ENCODE data around the gene BTAF1. TPM values are rescaled to one million over a fixed set of nuclear protein-coding genes. Genes with fewer than 3 reads are reported as not detected.

The BTAF1 gene
- total RNA-seq, 1 donor from 2014 or later: 31.0 TPM

DNA sequence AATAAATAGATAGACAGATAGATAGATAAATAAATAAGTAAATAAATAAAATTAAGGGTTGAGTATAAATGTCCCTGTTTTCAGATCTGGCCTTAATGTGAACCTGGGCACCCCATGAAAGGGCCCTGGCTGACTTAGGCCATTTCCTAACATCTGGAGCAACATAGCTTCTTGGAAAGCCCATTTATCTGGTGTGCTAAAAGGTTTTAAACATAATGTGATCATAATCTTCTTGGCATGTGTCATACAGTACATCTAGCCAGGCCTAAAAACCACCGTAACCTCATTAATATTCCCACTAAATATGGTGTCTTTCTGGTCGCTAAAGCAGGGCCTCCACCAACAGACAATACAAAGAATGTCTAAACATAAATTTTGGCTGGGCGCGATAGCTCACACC is 142.8 kb downstream of the BTAF1 start:
- no peaks in the 10 kb centered on the region for H3K4me1 ChIP-seq
- H3K27ac ChIP-seq: no peak overlapping the region
- intact Hi-C loops (cut with DNase I): no loop called here
- no peaks in the 10 kb centered on the region for H3K27me3 ChIP-seq (ENCODE audit: low read depth)
- no peak overlapping the region for H3K4me3 ChIP-seq
- no peak for ATAC-seq
- H3K36me3 ChIP-seq: no peaks in the 10 kb centered on the region
- no peak for DNase-seq
- TF ChIP-seq, protein P1, sequence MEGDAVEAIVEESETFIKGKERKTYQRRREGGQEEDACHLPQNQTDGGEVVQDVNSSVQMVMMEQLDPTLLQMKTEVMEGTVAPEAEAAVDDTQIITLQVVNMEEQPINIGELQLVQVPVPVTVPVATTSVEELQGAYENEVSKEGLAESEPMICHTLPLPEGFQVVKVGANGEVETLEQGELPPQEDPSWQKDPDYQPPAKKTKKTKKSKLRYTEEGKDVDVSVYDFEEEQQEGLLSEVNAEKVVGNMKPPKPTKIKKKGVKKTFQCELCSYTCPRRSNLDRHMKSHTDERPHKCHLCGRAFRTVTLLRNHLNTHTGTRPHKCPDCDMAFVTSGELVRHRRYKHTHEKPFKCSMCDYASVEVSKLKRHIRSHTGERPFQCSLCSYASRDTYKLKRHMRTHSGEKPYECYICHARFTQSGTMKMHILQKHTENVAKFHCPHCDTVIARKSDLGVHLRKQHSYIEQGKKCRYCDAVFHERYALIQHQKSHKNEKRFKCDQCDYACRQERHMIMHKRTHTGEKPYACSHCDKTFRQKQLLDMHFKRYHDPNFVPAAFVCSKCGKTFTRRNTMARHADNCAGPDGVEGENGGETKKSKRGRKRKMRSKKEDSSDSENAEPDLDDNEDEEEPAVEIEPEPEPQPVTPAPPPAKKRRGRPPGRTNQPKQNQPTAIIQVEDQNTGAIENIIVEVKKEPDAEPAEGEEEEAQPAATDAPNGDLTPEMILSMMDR (IDR thresholded peaks at IDR 0.05): no peak
- H3K9me3 ChIP-seq: no peaks in the 10 kb centered on the region

DNA sequence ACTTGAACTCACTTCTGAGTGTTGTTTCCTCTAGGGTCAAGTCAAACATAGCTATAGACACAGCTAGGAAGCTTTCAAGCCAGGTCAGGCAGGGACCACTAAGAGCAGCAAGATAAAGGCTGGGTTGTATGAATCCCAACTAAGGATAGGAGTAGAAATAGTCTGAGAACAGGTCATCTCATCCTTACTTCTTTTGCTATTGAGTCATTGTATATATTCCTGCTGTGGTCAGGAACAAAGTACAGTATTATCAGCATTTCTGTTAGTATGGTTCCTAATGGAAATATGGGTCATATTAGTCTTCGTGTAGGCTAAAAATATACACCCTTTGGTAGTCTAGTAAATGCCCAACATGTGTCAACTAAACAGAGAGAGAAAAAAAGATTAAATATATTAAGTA is 145.3 kb downstream of the BTAF1 start:
- Histone ChIP-seq H3K4me3 (no peak overlapping the region), H3K27me3 (ENCODE audit: low read depth) (no peaks in the 10 kb centered on the region), H3K9me3 (no peaks in the 10 kb centered on the region), H3K27ac (no peak overlapping the region), H3K36me3 (peaks cover 7% of the 10 kb centered on the region), H3K4me1 (no peaks in the 10 kb centered on the region)
- ATAC-seq: no peak
- TF ChIP-seq, protein P1 (IDR thresholded peaks at IDR 0.05): no peak
- DNase-seq: no peak
- intact Hi-C loops (cut with DNase I): no loop called here

DNA sequence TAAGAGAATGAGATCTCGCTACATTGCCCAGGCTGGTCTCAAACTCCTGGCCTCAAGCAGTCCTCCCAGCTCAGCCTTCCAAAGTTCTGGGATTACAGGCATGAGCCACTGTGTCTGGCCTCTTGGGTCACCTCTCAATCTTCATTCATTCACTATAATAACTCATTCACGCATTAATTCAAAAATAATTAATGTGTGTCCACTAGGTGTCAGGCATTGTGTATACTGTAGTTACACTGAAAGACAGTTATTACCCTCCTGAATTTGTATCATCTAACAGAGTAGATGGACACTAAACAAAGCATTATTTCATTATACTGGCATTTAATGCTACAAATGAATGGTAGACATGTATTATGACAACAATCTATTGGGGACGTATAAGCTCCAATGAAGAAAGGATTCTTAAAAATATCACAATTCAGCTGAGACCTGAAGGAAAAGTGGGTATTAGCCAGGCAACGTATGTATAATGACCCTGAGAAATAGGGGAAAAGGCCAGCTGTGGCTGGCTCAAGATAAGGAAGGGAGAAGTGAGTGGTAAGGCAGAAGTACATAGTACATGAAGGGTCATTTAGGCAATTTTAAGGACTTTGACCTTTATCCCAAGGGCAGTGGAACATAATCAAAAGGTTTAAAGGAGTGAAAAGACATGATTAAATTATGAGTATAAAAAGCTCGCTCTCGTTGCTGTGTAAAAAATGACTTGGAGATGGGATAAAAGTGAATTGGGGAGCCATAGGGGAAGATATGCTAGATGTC is 150.7 kb downstream of the BTAF1 start:
- Histone ChIP-seq H3K36me3 (peaks cover 19% of the 10 kb centered on the region), H3K27ac (no peak overlapping the region), H3K9me3 (no peaks in the 10 kb centered on the region), H3K27me3 (ENCODE audit: low read depth) (no peaks in the 10 kb centered on the region), H3K4me1 (no peaks in the 10 kb centered on the region), H3K4me3 (no peak overlapping the region)
- intact Hi-C loops (cut with DNase I): no loop called here
- no peak for DNase-seq
- ATAC-seq: no peak
- TF ChIP-seq, protein P1 (IDR thresholded peaks at IDR 0.05): no peak

DNA sequence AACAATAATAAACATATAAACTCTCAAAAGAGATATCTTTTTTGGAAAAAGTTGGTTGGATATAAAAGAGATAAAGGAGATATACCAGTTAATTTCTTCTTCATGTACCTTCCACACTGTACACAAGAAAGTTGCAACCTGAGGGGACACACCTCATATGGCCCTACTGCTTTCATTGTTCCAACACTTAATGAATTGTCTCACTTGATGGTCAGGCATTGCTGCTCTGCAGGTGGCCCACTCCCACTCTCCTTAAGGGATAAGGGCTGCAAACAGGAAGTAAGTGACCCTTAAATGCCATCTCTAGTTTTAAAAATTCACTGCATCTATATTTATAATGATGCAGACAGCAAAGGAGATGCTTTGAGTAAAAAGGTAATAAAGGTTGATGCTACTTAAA is 152.3 kb downstream of the BTAF1 start:
- H3K4me3 ChIP-seq: no peak overlapping the region
- no peak overlapping the region for H3K27ac ChIP-seq
- peaks cover 31% of the 10 kb centered on the region for H3K36me3 ChIP-seq
- TF ChIP-seq, protein P1 (IDR thresholded peaks at IDR 0.05): no peak
- no peaks in the 10 kb centered on the region for H3K4me1 ChIP-seq
- no peaks in the 10 kb centered on the region for H3K27me3 ChIP-seq (ENCODE audit: low read depth)
- DNase-seq (no peak), ATAC-seq (no peak)
- intact Hi-C loops (cut with DNase I): no loop called here
- no peaks in the 10 kb centered on the region for H3K9me3 ChIP-seq

DNA sequence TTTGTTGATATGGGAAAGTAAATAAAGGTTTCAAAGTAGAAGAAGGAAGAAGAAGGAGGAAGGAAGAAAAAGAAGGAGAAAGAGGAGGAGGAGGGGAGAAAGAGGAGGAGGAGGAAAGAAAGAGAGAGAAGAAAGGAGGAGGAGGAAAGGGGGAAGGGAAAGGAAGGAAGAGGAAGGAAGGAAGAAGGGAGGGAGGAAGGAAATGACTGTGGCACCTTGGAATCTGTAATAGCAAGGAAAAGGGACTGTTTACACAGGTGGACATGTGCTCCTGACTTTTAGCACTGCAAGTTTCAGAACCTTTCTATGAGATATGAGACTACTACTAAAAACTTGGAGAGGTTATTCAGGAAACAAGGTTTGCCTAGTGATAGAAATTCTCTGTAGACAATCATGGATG is 153.2 kb downstream of the BTAF1 start:
- Histone ChIP-seq H3K27me3 (ENCODE audit: low read depth) (no peaks in the 10 kb centered on the region), H3K36me3 (peaks cover 35% of the 10 kb centered on the region), H3K4me1 (no peaks in the 10 kb centered on the region), H3K9me3 (no peaks in the 10 kb centered on the region), H3K4me3 (no peak overlapping the region), H3K27ac (no peak overlapping the region)
- ATAC-seq (no peak), DNase-seq (no peak)
- TF ChIP-seq, protein P1 (IDR thresholded peaks at IDR 0.05): no peak
- intact Hi-C loops (cut with DNase I): no loop called here

Data from lower lobe of right lung (tissue), 2 donors.